ENCODE results near the gene KIF6.

KIF6 gene

GRCh38 chr6:39333644-39334438 is 391.4 kb downstream of the KIF6 start:
- H3K4me2 ChIP-seq (ENCODE audit: low read depth, low read length, poor library complexity, severe bottlenecking) = no peak overlapping the region
- H2AFZ ChIP-seq (ENCODE audit: low read length) = no peak overlapping the region
- no peaks in the 10 kb centered on the region for H4K20me1 ChIP-seq (ENCODE audit: insufficient read depth, low read length, poor library complexity, severe bottlenecking)
- H3K36me3 ChIP-seq (ENCODE audit: insufficient read depth, low read length) = no peaks in the 10 kb centered on the region
- no peaks in the 10 kb centered on the region for H3K79me2 ChIP-seq (ENCODE audit: insufficient read depth, low read length)
- no peak overlapping the region for H3K9ac ChIP-seq (ENCODE audit: low read depth, low read length, poor library complexity, severe bottlenecking)
- TF ChIP-seq, protein P1, sequence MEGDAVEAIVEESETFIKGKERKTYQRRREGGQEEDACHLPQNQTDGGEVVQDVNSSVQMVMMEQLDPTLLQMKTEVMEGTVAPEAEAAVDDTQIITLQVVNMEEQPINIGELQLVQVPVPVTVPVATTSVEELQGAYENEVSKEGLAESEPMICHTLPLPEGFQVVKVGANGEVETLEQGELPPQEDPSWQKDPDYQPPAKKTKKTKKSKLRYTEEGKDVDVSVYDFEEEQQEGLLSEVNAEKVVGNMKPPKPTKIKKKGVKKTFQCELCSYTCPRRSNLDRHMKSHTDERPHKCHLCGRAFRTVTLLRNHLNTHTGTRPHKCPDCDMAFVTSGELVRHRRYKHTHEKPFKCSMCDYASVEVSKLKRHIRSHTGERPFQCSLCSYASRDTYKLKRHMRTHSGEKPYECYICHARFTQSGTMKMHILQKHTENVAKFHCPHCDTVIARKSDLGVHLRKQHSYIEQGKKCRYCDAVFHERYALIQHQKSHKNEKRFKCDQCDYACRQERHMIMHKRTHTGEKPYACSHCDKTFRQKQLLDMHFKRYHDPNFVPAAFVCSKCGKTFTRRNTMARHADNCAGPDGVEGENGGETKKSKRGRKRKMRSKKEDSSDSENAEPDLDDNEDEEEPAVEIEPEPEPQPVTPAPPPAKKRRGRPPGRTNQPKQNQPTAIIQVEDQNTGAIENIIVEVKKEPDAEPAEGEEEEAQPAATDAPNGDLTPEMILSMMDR (conservative IDR thresholded peaks at IDR 0.05; ENCODE audit: low read length) = no peak
- TF ChIP-seq EZH2phosphoT487 (IDR thresholded peaks at IDR 0.05; ENCODE audit: borderline replicate concordance) = no peak
- H3K9me3 ChIP-seq (ENCODE audit: insufficient read depth, low read depth, low read length) = no peaks in the 10 kb centered on the region
- H3F3A ChIP-seq (ENCODE audit: low read depth) = peaks cover 11% of the 10 kb centered on the region
- no peak overlapping the region for H3K4me3 ChIP-seq (ENCODE audit: low read length, poor library complexity, severe bottlenecking)
- H3K4me1 ChIP-seq (ENCODE audit: insufficient read depth, low read length, poor library complexity, severe bottlenecking) = peaks cover 61% of the 10 kb centered on the region
- no peaks in the 10 kb centered on the region for H3K27me3 ChIP-seq (ENCODE audit: insufficient read depth, low read length, poor library complexity, severe bottlenecking)
- no peaks in the 10 kb centered on the region for H3K9me2 ChIP-seq (replicated peaks; ENCODE audit: low read depth, low read length)

- H3K9ac ChIP-seq (ENCODE audit: low read depth, low read length, poor library complexity, severe bottlenecking) = no peak overlapping the region
- H3K4me3 ChIP-seq (ENCODE audit: low read length, poor library complexity, severe bottlenecking) = no peak overlapping the region
- no peaks in the 10 kb centered on the region for H3K9me2 ChIP-seq (replicated peaks; ENCODE audit: low read depth, low read length)
- no peaks in the 10 kb centered on the region for H3K9me3 ChIP-seq (ENCODE audit: insufficient read depth, low read depth, low read length)
- H3K4me2 ChIP-seq (ENCODE audit: low read depth, low read length, poor library complexity, severe bottlenecking) = no peak overlapping the region
- H3K27me3 ChIP-seq (ENCODE audit: insufficient read depth, low read length, poor library complexity, severe bottlenecking) = no peaks in the 10 kb centered on the region
- H2AFZ ChIP-seq (ENCODE audit: low read length) = no peak overlapping the region
- no peaks in the 10 kb centered on the region for H3K36me3 ChIP-seq (ENCODE audit: insufficient read depth, low read length)
- peaks cover 37% of the 10 kb centered on the region for H3K4me1 ChIP-seq (ENCODE audit: insufficient read depth, low read length, poor library complexity, severe bottlenecking)
- H3F3A ChIP-seq (ENCODE audit: low read depth) = peaks cover under 1% of the 10 kb centered on the region; the same call in 1 of the 2 replicates
- H4K20me1 ChIP-seq (ENCODE audit: insufficient read depth, low read length, poor library complexity, severe bottlenecking) = no peaks in the 10 kb centered on the region
- TF ChIP-seq EZH2phosphoT487 (IDR thresholded peaks at IDR 0.05; ENCODE audit: borderline replicate concordance) = no peak
- TF ChIP-seq, protein P1 (conservative IDR thresholded peaks at IDR 0.05; ENCODE audit: low read length) = no peak
- no peaks in the 10 kb centered on the region for H3K79me2 ChIP-seq (ENCODE audit: insufficient read depth, low read length)
Measured at GRCh38 chr6:39330476-39330875, 394.7 kb downstream of the KIF6 start.

DNA sequence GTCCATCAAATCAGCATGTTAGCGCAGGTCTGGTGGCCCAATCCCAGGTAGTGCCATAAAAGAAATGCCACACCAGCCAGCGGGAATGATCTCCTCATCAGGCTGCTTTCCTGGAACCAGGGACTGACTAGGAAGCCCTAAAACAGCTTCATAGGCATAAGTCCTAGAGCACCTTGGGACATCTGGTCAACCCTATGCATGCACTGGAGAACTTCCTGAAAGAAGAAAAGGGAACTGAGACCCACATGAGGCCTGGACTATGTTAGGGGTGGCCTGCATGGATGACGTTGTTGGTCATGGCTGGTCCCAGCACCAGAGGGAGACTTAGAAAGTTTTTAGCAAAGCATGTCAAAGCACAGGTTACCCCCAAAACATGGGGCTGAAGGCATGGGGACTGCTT is 395.2 kb downstream of the KIF6 start:
- no peaks in the 10 kb centered on the region for H3K36me3 ChIP-seq (ENCODE audit: insufficient read depth, low read length)
- no peaks in the 10 kb centered on the region for H3K9me2 ChIP-seq (replicated peaks; ENCODE audit: low read depth, low read length)
- H3K4me3 ChIP-seq (ENCODE audit: low read length, poor library complexity, severe bottlenecking) = no peak overlapping the region
- TF ChIP-seq, protein P1 (conservative IDR thresholded peaks at IDR 0.05; ENCODE audit: low read length) = no peak
- TF ChIP-seq EZH2phosphoT487 (IDR thresholded peaks at IDR 0.05; ENCODE audit: borderline replicate concordance) = no peak
- no peak overlapping the region for H3K9ac ChIP-seq (ENCODE audit: low read depth, low read length, poor library complexity, severe bottlenecking)
- H3K4me2 ChIP-seq (ENCODE audit: low read depth, low read length, poor library complexity, severe bottlenecking) = no peak overlapping the region
- H3F3A ChIP-seq (ENCODE audit: low read depth) = no peaks in the 10 kb centered on the region
- H3K4me1 ChIP-seq (ENCODE audit: insufficient read depth, low read length, poor library complexity, severe bottlenecking) = peaks cover 33% of the 10 kb centered on the region
- H3K27me3 ChIP-seq (ENCODE audit: insufficient read depth, low read length, poor library complexity, severe bottlenecking) = no peaks in the 10 kb centered on the region
- no peaks in the 10 kb centered on the region for H3K9me3 ChIP-seq (ENCODE audit: insufficient read depth, low read depth, low read length)
- H2AFZ ChIP-seq (ENCODE audit: low read length) = no peak overlapping the region
- no peaks in the 10 kb centered on the region for H3K79me2 ChIP-seq (ENCODE audit: insufficient read depth, low read length)
- no peaks in the 10 kb centered on the region for H4K20me1 ChIP-seq (ENCODE audit: insufficient read depth, low read length, poor library complexity, severe bottlenecking)

Data from Loucy (cell line).